HG03135 (cell line): ENCODE data around the gene LRMDA.

ENCODE experiments used
- ATAC-seq: cut with Tn5 transposase; IDR thresholded peaks from one replicate; pipeline ENCODE4 v1.9.1; 2021; ENCODE audit warnings: mild to moderate bottlenecking, moderate library complexity; ENCODE audit not compliant: unreplicated experiment

The LRMDA gene

GRCh38 chr10:76302961-76303630 is 871.7 kb downstream of the LRMDA start:
- ATAC-seq: no peak

DNA sequence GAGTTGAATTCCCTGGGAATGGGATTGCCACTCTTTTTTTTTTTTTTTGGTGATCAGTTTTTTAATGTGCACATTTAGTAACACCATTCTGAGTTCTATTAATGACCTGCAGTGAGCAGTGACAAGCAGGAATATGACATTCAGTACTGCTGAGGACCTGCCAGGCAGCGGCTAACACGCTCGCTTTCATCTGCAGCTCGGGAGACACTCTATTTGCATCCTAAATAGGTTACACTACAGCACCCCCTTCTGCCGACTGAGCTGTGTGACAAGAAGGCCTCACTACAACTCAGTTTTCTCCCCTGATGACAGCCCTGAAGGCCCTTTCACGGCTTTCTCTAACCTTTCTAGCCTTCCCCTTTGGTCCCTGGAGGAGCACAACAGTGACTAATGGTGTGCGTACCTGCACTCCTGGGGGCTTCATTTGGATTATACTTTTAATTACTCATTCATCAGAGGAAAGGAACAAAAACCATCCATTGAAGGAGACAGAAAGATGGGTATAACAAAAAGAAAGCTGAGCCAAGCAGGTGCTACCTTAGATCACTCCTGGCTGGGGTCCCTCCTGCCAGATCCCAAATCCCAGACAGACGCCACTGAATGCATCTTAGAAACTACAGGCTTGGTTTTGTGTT is 872.4 kb downstream of the LRMDA start:
- ATAC-seq: peak; percentile 57

DNA sequence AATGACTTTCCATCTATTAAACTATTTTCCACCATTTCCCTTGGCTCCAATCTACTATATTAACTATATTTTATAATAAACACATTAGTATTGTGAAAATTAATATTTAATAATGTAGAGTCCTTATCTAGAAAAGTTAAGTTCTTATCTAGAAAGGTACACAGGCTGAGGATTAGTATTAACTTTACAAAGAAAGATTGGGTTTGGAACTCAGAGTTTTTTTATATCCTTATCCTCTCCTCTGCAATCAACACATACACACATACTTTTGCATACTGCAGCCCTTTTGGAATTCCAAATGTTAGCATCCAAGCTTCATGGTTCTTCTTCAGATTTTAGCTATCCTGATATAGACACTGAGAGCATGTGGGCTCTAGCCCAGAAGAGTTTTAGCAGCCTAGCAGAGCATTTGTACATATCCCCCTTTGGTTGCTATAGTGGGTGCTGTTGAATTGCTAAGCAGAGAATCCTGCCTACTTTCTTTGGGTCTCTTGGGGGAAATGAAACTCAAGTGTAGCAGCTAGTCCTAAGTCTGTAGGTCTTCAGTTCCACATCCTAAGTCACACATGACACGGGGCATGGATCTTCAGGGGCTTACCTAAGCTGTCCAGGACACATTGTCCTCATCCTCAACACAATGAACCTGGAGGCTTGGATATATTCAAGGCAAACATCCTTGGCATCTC is 874.6 kb downstream of the LRMDA start:
- no peak for ATAC-seq

DNA sequence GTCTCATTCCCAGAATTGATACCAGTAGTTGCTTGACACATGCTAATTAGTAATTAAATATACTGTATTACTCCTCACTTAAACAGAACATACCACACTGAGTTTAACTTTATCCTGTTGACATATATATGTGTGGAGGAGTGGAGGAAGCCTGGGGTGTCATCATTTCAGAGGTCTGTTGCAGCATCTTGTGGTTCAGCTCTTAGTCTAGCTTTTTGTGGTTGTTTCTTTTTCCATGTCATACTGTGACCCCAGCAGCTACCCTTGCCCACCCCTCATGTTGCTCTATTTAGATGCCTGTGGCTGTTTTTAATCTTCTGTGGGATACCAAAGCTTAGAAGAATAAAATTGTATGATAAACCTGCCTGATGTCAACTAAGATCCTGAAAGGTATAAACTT is 875.4 kb downstream of the LRMDA start:
- ATAC-seq: no peak

DNA sequence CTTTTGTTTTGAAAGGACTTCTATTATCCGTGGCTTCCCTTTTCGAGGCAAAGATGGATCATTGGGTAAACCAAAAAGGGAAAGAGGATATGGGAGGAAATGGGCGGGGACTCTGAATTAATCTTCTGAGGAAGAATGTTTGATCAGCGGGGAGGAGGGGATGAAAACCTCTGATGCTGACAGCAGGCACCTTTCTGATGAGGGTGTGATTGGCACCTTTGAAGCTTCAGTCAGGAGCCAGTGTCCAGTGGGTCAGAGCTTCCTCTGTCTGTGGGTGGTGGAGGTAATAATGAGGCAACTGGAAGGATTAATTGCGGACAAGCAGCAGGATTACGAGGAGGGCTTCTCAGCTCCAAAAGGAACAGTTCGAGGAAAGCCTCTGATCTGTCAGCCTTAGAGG is 877.6 kb downstream of the LRMDA start:
- ATAC-seq: no peak

GRCh38 chr10:76309741-76310587 is 878.5 kb downstream of the LRMDA start:
- no peak for ATAC-seq

DNA sequence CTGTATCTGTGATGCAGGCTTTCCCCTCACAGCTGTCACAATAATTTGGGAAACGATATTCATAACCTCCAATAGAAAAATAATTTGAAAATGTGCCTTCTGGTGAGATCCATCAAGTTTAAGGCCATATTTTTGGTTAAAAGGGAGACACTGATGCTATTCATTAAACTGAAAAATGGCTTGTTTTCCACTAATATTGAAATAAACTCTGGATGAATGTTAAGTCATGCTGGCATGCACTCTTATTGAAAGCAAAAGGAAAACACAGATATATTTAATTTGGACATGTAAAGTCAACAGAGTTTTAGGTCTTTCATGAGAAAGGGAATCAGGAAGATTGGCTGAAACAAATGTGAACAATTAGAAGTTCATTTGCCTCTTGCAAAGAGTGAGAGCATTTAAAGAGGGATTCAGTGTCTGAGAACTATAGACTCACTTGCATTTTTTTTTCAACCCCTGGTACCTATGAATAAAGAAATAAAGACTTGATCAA is 879.2 kb downstream of the LRMDA start:
- no peak for ATAC-seq

DNA sequence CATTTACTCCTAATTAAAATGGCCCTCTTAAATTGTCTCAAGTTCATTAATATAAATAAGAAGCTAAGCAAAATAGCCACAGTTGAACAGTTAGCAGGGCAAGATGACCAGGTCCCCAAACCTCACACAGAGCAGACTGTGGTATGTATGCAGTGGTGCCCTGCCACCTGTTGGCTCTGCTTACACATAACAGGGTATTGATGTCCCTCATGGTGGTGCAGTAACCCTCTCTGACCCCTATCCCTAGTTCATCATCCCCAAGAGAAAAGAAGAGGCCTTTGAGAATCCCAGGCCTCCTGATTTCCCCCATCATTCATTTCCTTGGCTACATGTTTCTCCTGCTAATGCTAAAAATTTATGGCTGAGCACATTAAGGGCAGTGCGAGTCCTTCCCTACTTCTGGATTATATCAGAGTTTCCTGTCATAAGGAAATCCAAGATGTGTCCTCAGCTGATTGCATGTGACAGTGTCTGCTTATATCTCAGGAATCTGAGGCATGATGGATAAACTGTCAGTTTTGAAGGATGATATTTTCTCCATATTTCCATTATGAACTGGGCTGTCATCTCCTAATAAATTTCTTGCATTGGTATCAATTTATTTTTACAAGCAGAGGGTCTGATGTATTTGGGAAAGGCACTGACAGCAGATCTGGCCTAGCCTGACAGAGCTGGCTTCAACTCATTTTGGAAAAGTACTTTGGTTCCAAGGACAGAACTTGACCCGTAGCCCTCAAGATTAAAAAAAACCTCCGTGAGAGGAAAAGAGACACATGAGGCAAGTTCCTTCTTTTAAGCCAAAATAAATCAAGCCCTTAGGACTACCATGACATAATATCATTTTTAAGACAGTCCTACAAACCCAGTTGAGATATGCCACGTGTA is 880.6 kb downstream of the LRMDA start:
- no peak for ATAC-seq

GRCh38 chr10:76315240-76315639 is 883.8 kb downstream of the LRMDA start:
- no peak for ATAC-seq

GRCh38 chr10:76316234-76316633 is 884.8 kb downstream of the LRMDA start:
- no peak for ATAC-seq

DNA sequence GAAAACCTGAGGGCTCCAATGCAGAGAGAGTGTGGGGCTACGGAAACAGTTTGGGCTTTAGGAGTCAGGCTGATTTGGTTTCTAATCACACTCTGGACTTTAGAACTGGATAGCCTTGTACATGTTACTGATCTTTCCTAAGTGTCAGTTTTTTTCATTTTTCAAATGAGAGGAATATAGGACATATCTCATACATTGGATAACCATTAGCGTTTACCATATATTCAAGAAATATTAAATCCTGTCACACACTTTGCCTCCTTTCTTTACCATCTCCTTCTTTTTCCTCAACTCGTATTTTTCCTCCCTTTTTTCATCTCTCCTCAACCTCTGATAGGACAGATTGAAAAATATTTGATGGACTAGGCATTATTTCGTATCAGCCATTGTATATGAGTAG is 885.7 kb downstream of the LRMDA start:
- no peak for ATAC-seq

GRCh38 chr10:76318211-76318610 is 886.8 kb downstream of the LRMDA start:
- no peak for ATAC-seq

- no peak for ATAC-seq
Observed at GRCh38 chr10:76319661-76320060, 888.2 kb downstream of the LRMDA start.

DNA sequence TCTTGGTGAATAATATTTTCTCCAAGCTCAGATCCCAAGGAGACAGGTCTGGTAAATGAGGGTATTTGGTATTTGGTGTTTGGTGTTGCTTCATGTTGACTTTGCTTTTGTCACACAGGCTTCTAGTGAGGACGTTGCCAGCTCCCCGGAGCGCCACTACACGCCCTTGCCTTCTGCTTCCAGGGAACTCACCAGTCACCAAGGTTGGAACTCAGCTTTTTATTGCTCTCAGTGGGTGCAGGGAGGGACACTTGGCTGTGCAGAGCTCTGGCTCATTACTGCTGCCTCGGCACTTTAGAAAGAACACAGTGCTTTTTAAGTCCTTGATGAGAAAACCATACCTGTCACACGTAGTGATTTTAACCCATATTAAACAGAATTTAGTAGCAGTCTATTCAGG is 892.9 kb downstream of the LRMDA start:
- ATAC-seq: no peak

GRCh38 chr10:76327441-76327840 is 896.0 kb downstream of the LRMDA start:
- no peak for ATAC-seq

DNA sequence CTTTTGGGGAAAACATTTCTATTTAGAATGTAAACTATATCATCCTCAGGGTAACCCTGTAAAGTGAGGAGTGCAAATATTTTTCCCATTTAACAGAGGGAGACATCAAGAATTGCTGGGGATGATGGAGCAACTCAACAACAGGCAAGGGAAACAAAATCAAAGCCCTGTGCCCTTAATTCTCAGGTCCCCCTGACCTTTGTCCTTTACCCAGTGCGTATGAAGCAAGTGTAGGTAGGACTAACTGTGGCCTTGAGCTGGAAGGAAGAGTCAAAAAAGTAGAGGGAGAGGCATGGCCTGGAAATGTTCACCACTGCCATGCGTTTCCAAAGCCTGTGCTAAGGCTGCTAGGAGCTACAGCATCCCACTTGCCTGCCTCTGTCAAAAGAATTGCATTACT is 896.9 kb downstream of the LRMDA start:
- ATAC-seq: no peak

GRCh38 chr10:76329891-76330575 is 898.6 kb downstream of the LRMDA start:
- ATAC-seq: no peak

DNA sequence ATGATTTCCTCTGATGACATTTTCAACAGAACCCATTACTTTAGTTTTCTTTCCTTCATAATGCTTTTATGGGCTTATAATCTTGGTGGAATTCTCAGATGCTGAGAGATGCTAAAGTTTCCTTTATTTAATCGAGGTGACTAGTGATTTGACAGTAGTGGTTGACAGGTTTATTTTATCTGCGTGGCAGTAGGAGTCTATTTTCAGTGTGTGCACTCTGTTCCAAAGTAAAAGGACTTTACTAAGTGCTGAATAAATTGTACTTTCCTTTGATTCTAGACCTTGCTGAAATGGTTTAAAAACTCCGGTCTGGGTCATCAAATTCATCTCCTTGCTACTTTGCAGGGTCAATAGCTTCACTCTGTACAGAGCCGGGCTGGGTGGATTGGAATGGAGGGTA is 900.3 kb downstream of the LRMDA start:
- ATAC-seq: no peak

DNA sequence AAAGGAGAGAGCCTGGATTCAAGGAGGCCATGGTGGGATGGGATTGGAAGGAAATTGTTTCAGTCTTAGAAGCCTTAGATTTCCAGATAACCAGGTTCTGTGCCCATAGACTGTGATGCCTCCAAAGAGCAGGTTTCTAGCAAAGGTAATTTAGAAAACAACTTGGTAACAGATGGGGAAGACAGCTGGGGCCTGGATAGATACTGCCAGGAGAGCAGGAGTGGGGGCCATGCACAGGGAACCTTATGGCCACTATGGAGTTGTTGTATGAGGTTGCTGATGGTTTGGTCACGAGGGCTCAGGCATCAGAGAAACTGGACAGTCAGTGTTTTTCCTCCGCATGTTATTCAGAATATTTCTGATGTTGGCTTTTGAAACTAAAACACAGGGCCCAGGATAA is 901.9 kb downstream of the LRMDA start:
- no peak for ATAC-seq

GRCh38 chr10:76333796-76334195 is 902.4 kb downstream of the LRMDA start:
- ATAC-seq: no peak
